Progenitor cell of endocrine pancreas (in vitro differentiated cells): ENCODE measurements around the gene ENTPD8. TPM values are rescaled to one million over a fixed set of nuclear protein-coding genes. Genes with fewer than 3 reads are reported as not detected.
"Not testable (repeated sequence)": the region's sequence is repeated elsewhere in the genome, so short reads cannot be mapped to it uniquely, and the experiment has no call there.

Experiments used
- DNase-seq: peaks from one replicate; pipeline ENCODE4 v3.0.0; 2021; ENCODE audit warnings: low spot score; ENCODE audit not compliant: unreplicated experiment
- H3K27ac Mint-ChIP-seq: 2 replicates; pipeline ENCODE4 v1.8.0; 2021; ENCODE audit warnings: mild to moderate bottlenecking, moderate library complexity, mixed read lengths
- H3K27me3 Mint-ChIP-seq: 2 replicates; pipeline ENCODE4 v1.8.0; 2021; ENCODE audit warnings: mixed read lengths
- H3K36me3 Mint-ChIP-seq: 2 replicates; pipeline ENCODE4 v1.8.0; 2022; ENCODE audit warnings: mixed read lengths; ENCODE audit not compliant: insufficient read depth
- H3K4me1 Mint-ChIP-seq: 2 replicates; pipeline ENCODE4 v1.8.0; 2021; ENCODE audit warnings: low read depth, mixed read lengths
- H3K4me3 Mint-ChIP-seq: 2 replicates; pipeline ENCODE4 v1.8.0; 2021; ENCODE audit warnings: low read depth, mild to moderate bottlenecking, moderate library complexity, mixed read lengths
- H3K9me3 Mint-ChIP-seq: 2 replicates; pipeline ENCODE4 v1.8.0; 2021; ENCODE audit warnings: low read depth, mixed read lengths
- microRNA-seq: library from miRNA; unstranded; fragments of <30 nt; microRNA quantifications from one replicate; pipeline ENCODE4 v1.1.0, GENCODE V29; 2020; ENCODE audit warnings: borderline number of aligned reads; ENCODE audit not compliant: unreplicated experiment
- total RNA-seq: library from RNA; stranded (reverse); gene quantifications from 2 replicates; pipeline ENCODE4 v1.2.1, GENCODE V29; 2021
- TF ChIP-seq, protein P1 (sequence below): fragments of 200-600 bp; sonication (generic); IDR thresholded peaks from one replicate; pipeline ENCODE4 v1.5.0; 2021; ENCODE audit warnings: antibody characterized with exemption, mild to moderate bottlenecking; ENCODE audit not compliant: unreplicated experiment

Gene ENTPD8
- total RNA-seq, 1 donor from 2014 or later: 2.7 TPM

- no peaks in the 10 kb centered on the region for H3K27me3 Mint-ChIP-seq
- H3K9me3 Mint-ChIP-seq: no peaks in the 10 kb centered on the region
- TF ChIP-seq, protein P1, sequence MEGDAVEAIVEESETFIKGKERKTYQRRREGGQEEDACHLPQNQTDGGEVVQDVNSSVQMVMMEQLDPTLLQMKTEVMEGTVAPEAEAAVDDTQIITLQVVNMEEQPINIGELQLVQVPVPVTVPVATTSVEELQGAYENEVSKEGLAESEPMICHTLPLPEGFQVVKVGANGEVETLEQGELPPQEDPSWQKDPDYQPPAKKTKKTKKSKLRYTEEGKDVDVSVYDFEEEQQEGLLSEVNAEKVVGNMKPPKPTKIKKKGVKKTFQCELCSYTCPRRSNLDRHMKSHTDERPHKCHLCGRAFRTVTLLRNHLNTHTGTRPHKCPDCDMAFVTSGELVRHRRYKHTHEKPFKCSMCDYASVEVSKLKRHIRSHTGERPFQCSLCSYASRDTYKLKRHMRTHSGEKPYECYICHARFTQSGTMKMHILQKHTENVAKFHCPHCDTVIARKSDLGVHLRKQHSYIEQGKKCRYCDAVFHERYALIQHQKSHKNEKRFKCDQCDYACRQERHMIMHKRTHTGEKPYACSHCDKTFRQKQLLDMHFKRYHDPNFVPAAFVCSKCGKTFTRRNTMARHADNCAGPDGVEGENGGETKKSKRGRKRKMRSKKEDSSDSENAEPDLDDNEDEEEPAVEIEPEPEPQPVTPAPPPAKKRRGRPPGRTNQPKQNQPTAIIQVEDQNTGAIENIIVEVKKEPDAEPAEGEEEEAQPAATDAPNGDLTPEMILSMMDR: no peak
- peaks cover 6% of the 10 kb centered on the region for H3K36me3 Mint-ChIP-seq
- no peak overlapping the region for H3K27ac Mint-ChIP-seq
- H3K4me3 Mint-ChIP-seq: no peak overlapping the region
- DNase-seq: no peak
- H3K4me1 Mint-ChIP-seq: peaks cover 3% of the 10 kb centered on the region
Observed at GRCh38 chr9:137387891-137388560, 53.1 kb downstream of the ENTPD8 start.

GRCh38 chr9:137387114-137387890 lies 53.9 kb downstream of the ENTPD8 start:
- H3K4me1 Mint-ChIP-seq: peaks cover 3% of the 10 kb centered on the region
- no peak overlapping the region for H3K27ac Mint-ChIP-seq
- no peaks in the 10 kb centered on the region for H3K27me3 Mint-ChIP-seq
- no peak overlapping the region for H3K4me3 Mint-ChIP-seq
- no peaks in the 10 kb centered on the region for H3K9me3 Mint-ChIP-seq
- TF ChIP-seq, protein P1: no peak
- peaks cover 6% of the 10 kb centered on the region for H3K36me3 Mint-ChIP-seq
- DNase-seq: no peak

DNA sequence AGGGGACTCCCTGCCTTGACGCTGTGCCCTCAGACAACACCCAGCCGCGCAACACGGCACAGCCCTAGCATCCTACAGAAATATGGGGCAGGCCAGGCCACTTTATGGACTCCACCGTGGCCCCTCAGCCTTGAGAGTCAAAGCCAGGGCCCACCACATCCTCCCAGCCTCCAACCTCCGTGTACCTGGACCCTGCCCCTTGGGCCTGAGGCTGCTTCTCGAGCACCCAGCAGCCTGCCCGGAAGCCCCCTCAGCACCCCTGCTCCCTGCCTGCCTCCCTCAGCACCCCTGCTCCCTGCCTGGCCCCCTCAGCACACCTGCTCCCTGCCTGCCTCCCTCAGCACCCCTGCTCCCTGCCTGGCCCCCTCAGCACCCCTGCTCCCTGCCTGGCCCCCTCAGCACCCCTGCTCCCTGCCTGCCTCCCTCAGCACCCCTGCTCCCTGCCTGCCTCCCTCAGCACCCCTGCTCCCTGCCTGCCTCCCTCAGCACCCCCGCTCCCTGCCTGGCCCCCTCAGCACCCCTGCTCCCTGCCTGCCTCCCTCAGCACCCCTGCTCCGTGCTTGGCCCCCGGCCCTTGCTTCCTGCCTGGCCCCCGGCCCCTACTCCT lies 54.5 kb downstream of the ENTPD8 start:
- H3K4me1 Mint-ChIP-seq, H3K4me3 Mint-ChIP-seq, DNase-seq, H3K27me3 Mint-ChIP-seq, H3K9me3 Mint-ChIP-seq, H3K27ac Mint-ChIP-seq, H3K36me3 Mint-ChIP-seq: not testable (repeated sequence)

GRCh38 chr9:137385061-137385655 lies 56.0 kb downstream of the ENTPD8 start:
- H3K27ac Mint-ChIP-seq: no peak overlapping the region
- peaks cover 3% of the 10 kb centered on the region for H3K4me1 Mint-ChIP-seq

More at GRCh38 chr9:137385061-137385655, 56.0 kb downstream of the ENTPD8 start:
- no peak for DNase-seq
- H3K9me3 Mint-ChIP-seq: no peaks in the 10 kb centered on the region
- no peaks in the 10 kb centered on the region for H3K27me3 Mint-ChIP-seq
- no peak overlapping the region for H3K4me3 Mint-ChIP-seq
- TF ChIP-seq, protein P1: no peak
- peaks cover 5% of the 10 kb centered on the region for H3K36me3 Mint-ChIP-seq

Small RNAs within 50 kb of the gene (microRNA-seq; reads per million reads assigned to microRNA genes)
- gene MIR7114: 4.8 reads per million

Other genes with a start within 250 kb of the ENTPD8 start
- 18.8 and 20.7 TPM in 2 replicates for gene TPRN, start 240.6 kb downstream of the ENTPD8 start, total RNA-seq
- 35.2 and 36.2 TPM in 2 replicates for gene TMEM203, start 235.7 kb downstream of the ENTPD8 start, total RNA-seq
- 35.1 and 37.4 TPM in 2 replicates for gene NDOR1, start 235.7 kb downstream of the ENTPD8 start, total RNA-seq
- 24.0 and 25.7 TPM in 2 replicates for gene RNF208, start 219.1 kb downstream of the ENTPD8 start, total RNA-seq
- gene CYSRT1, start 216.2 kb downstream of the ENTPD8 start, total RNA-seq: 1.2 and 2.7 TPM in 2 replicates
- 0.27 and 0.53 TPM in 2 replicates for gene RNF224, start 213.9 kb downstream of the ENTPD8 start, total RNA-seq
- gene SLC34A3, start 210.5 kb downstream of the ENTPD8 start, total RNA-seq: 0.26 and 0.27 TPM in 2 replicates
- gene TUBB4B, start 200.1 kb downstream of the ENTPD8 start, total RNA-seq: 233 and 245 TPM in 2 replicates
- gene STPG3, start 190.1 kb downstream of the ENTPD8 start, total RNA-seq: not detected in 2 replicates
- 62.3 and 63.3 TPM in 2 replicates for gene NELFB, start 186.0 kb downstream of the ENTPD8 start, total RNA-seq
- 8.0 and 8.5 TPM in 2 replicates for gene TOR4A, start 163.6 kb downstream of the ENTPD8 start, total RNA-seq
- gene NRARP, start 139.1 kb downstream of the ENTPD8 start, total RNA-seq: 24.0 and 27.1 TPM in 2 replicates
- 31.7 and 33.8 TPM in 2 replicates for gene EXD3, start 18.2 kb downstream of the ENTPD8 start, total RNA-seq
- gene NOXA1, start 18.0 kb downstream of the ENTPD8 start, total RNA-seq: 15.3 and 16.3 TPM in 2 replicates
- 57.4 and 59.8 TPM in 2 replicates for gene NSMF, start 18.0 kb upstream of the ENTPD8 start, total RNA-seq
- 7.9 and 8.8 TPM in 2 replicates for gene PNPLA7, start 109.0 kb upstream of the ENTPD8 start, total RNA-seq
- gene MRPL41, start 110.5 kb upstream of the ENTPD8 start, total RNA-seq: 27.9 and 30.2 TPM in 2 replicates
- gene DPH7, start 137.6 kb upstream of the ENTPD8 start, total RNA-seq: 58.8 and 64.0 TPM in 2 replicates
- gene ZMYND19, start 149.2 kb upstream of the ENTPD8 start, total RNA-seq: 35.7 and 38.8 TPM in 2 replicates
- gene ARRDC1, start 164.3 kb upstream of the ENTPD8 start, total RNA-seq: 64.0 and 74.9 TPM in 2 replicates
- 159 and 167 TPM in 2 replicates for gene EHMT1, start 177.6 kb upstream of the ENTPD8 start, total RNA-seq